ENCODE results near the gene MACROD2.
"Not testable (repeated sequence)": the region's sequence is repeated elsewhere in the genome, so short reads cannot be mapped to it uniquely, and the experiment has no call there.

MACROD2 gene

DNA sequence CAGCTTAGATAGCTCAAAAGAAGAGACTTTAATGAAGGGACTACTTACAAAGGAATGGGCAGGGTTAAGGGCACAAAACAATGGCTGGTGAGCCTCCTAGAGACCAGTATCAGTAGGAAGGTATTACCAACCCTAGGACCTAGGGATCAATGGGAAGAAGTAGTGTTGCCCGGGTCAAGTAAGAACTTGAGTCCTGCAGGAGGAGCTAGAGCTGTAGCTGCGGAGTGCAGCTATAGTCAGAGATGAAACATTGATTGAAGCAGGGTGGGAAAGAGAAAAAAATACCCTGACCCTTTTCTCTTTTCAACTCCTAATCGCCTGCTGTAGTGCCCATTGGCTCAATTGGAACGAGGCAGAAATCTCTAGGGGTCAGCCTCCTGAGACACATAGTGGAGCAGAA, 198.1 kb downstream of the MACROD2 start:
- no peak for DNase-seq (ENCODE audit: low read depth in 3 of 3)

GRCh38 chr20:14193885-14194284, 198.6 kb downstream of the MACROD2 start:
- no peak for DNase-seq (ENCODE audit: low read depth in 3 of 3)

GRCh38 chr20:14197097-14197496, 201.8 kb downstream of the MACROD2 start:
- no peak for DNase-seq (ENCODE audit: low read depth in 3 of 3)

DNA sequence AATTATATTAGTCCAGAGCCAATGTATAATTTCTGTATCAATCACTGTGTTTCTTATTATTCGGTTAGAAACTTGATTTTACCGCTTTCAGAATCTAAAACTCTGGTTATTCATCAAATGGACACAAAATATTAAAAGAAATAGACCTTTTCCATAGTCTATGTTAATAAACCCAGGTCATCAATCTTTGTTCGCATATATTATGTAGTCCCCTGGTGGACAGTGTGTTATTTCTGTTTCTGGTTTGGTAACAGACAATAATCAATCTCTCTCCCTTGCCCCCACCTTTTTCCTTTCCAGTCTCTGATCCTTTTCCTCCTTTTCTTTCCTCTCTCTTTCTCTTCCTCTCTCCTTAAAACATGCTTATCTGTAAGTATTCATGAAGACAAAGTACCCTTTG, 203.1 kb downstream of the MACROD2 start:
- no peak for DNase-seq (ENCODE audit: low read depth in 3 of 3)

- DNase-seq (ENCODE audit: low read depth in 3 of 3), result no peak
These were observed 203.8 kb downstream of the MACROD2 start for GRCh38 chr20:14199111-14199510.

DNA sequence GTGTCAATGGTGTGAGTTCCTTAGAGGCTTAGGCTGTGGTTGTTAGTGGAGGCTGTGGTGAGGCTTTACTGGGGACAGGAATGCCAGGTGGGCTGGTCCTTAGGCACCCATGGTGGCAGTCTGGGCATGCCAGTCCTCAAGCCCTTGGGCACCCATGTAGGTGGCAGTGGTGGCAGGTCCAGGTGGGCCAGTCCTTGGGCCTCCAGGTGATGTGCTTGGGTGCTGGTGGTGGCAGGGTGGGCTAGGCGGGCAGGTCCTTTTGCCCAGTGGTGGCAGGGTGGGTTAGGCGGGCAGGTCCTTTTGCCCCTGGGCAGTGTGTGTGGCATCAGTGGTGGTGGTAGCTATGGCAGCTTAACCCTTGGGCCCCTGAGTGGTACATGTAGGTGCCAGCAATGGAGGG, 208.3 kb downstream of the MACROD2 start:
- DNase-seq (ENCODE audit: low read depth in 3 of 3), result no peak

GRCh38 chr20:14207591-14207990, 212.3 kb downstream of the MACROD2 start:
- DNase-seq (ENCODE audit: low read depth in 3 of 3), result no peak

DNA sequence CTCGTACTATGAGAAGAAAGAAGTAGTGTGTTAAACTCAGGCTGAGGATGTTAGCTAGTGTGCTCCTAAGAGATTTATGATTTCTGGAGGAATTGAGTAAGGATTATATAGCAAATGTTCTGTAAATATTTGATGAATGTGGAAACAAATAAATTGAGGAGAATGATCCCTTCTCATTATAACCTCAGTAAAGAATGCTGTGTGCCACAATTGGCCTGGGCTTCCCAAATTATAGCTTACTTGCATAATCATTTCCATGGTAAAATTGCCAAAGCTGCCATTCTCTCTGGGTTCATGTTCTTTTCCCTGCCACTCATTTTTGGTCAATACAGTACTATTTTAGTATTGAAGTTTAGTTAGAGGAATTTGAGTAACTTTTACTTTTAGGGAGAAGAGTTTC, 213.6 kb downstream of the MACROD2 start:
- no peak for DNase-seq (ENCODE audit: low read depth in 3 of 3)

DNA sequence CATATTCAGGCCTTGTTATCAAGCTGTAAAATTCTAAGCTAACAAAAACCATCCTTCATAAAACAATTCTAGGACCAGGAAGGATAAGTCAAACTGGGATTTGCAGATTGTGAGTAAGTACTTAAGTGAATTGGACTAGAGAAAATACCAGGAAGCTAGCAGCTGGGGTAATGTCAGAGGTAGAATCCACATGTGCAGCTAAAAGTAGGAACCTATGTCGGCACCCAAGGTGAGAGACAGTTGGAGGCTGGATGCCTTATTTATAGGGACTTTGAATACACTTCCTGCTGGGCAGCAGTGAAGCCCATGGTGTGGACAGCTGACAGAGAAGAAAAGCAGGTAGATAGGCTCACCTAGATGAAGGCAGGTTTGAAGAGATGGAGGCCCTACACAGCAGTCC, 214.8 kb downstream of the MACROD2 start:
- no peak for DNase-seq (ENCODE audit: low read depth in 3 of 3)

DNA sequence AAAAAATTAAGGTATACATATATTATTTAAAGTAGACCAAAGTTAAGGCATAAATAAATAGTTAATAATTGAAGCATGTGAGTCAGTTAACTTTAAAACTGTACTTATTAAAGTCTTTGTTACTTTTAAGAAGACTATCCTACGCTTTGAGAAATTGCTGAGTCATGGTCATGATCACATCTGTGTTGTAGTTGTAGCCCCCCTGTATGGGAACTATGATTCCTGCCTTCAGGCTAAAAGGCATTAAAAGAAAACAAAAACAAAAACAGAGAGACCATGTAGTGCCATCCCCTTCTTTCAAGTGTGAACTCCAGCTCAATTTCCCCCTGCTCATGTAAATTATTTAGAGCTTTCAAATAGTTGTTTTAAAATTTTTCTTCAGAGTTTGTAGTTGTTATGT, 218.7 kb downstream of the MACROD2 start:
- DNase-seq (ENCODE audit: low read depth in 3 of 3), result no peak

DNA sequence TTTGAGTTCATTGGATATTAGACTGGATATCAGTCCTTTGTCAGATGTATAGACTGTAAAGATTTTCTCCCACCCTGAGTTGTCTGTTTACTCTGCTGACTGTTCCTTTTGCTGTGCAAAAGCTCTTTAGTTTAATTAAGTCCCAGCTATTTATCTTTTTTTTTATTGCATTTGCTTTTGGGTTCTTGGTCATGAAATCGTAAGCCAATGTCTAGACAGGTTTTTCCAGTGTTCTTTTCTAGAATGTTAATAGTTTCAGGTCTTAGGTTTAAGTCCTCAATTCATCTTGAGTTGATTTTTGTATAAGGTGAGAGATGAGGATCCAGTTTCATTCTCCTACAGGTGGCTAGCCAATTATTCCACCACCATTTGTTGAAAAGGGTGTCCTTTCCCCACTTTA, 220.6 kb downstream of the MACROD2 start:
- not testable (repeated sequence) for DNase-seq (ENCODE audit: low read depth in 3 of 3)

DNA sequence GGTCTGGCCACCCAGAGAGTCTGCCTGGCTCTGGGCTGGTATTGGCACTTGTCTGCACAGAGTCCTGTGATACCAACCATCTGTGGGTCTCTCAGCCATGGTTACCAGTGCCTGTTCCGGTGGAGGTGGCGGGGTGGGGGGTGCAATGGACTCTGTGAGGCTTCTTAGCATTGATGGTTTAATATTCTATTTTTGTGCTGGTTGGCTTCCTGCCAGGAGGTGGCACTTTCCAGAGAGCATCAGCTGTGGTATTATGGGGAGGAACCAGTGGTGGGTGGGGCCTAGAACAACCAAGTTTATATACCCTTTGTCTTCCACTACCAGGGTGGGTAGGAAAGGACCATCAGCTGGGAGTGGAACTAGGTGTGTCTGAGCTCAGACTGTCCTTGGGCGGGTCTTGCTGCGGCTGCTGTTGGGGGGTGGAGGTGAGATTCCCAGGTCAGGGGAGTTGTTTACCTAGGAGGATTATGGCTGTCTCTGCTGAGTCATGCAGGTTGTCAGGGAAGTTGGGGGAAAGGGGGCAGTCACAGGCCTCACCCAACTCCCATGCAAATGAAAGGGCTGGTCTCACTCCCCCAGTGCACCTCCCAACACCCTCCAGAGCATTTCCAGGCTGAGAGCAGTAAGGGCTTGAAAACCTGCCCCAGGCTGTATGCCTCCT, 224.6 kb downstream of the MACROD2 start:
- DNase-seq (ENCODE audit: low read depth in 3 of 3), result no peak

GRCh38 chr20:14220986-14221385, 225.7 kb downstream of the MACROD2 start:
- no peak for DNase-seq (ENCODE audit: low read depth in 3 of 3)

GRCh38 chr20:14223806-14224205, 228.5 kb downstream of the MACROD2 start:
- no peak for DNase-seq (ENCODE audit: low read depth in 3 of 3)

GRCh38 chr20:14226051-14227049, 231.0 kb downstream of the MACROD2 start:
- not testable (repeated sequence) for DNase-seq (ENCODE audit: low read depth in 3 of 3)

DNA sequence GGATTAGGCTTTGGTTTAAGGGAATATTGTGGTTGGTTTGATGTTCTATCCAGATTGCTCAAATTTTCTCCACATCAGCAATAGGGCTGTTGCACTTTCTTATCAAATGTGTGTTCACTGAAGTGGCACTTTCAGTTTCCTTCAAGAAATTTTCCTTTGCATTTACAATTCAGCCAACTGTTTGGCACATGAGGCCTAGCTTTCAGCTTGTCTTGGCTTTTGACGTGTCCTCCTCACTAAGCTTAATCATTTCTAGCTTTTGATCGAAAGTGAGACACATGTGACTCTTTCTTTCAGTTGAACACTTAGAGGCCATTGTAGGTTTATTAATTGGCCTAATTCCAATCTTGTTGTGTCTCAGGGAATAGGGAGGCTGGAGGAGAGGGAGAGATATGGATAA, 237.3 kb downstream of the MACROD2 start:
- no peak for DNase-seq (ENCODE audit: low read depth in 3 of 3)

- no peak for DNase-seq (ENCODE audit: low read depth in 3 of 3)
These were observed 239.5 kb downstream of the MACROD2 start for GRCh38 chr20:14234666-14235295.

DNA sequence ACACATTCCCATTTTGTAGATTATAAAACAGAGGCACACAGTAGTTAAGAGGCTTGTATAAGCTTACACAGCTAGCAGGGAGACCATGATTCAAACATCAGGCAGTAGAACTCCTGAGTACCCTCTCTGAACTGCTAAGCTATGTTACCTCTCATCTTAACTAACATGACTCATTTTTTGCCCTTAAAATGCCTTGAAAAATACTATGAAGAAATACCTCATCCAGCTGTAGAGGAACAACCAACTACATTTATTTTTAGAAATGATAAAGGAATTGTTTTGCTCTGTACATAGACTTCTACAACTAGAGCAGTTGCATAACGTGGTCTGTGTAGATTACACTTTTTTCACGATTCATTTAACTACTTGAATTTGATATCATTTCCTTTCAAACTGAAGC, 240.0 kb downstream of the MACROD2 start:
- DNase-seq (ENCODE audit: low read depth in 3 of 3), result no peak

GRCh38 chr20:14245368-14245970, 250.2 kb downstream of the MACROD2 start:
- no peak for DNase-seq (ENCODE audit: low read depth in 3 of 3)

GRCh38 chr20:14259689-14260088, 264.4 kb downstream of the MACROD2 start:
- no peak for DNase-seq (ENCODE audit: low read depth in 3 of 3)

GRCh38 chr20:14260367-14260766, 265.1 kb downstream of the MACROD2 start:
- no peak for DNase-seq (ENCODE audit: low read depth in 3 of 3)

DNA sequence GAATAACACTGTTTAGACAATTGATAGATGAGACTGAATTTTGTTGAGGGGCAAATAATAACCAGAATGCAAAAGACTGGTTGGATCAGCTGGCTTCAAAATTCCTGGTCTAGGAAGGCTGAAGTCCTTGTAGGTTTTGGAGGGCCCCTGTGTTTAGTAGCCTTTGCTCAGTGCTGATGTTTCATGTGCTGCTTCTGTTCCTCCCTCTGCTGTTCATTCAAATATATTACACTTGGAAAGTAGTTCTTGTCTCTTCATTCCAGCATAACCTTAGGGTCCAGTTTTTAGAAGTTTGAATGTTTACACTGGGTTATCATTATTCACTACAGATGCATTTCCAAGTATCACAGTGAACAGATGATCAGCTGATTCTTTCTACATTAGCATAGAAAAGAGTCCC, 269.6 kb downstream of the MACROD2 start:
- DNase-seq (ENCODE audit: low read depth in 3 of 3), result no peak

Data from stimulated activated CD4-positive, alpha-beta T cell treated with anti-CD3 and anti-CD28 coated beads, TNF-alpha, amount 100 ng/mL, for 48 hours (primary cell).